NCI-H1092 (cell line): Measurements from ENCODE around the gene CUBN.

Source experiments
- DNase-seq: peaks from one replicate; lab custom pipeline; 2025; lab: John Stamatoyannopoulos, UW

The CUBN gene

GRCh38 chr10:16989826-16990293 is 139.8 kb downstream of the CUBN start:
- no peak for DNase-seq

GRCh38 chr10:16988900-16989299 is 140.7 kb downstream of the CUBN start:
- DNase-seq = no peak

GRCh38 chr10:16987976-16988610 is 141.5 kb downstream of the CUBN start:
- DNase-seq = no peak

- no peak for DNase-seq
These were observed 142.4 kb downstream of the CUBN start for GRCh38 chr10:16987206-16987621.

GRCh38 chr10:16986406-16987205 is 143.0 kb downstream of the CUBN start:
- DNase-seq = no peak

- DNase-seq = no peak
These were observed 143.6 kb downstream of the CUBN start for GRCh38 chr10:16986082-16986405.

- DNase-seq = no peak
These were observed 145.4 kb downstream of the CUBN start for GRCh38 chr10:16984242-16984641.

GRCh38 chr10:16976803-16977202 is 152.8 kb downstream of the CUBN start:
- no peak for DNase-seq

GRCh38 chr10:16975188-16975587 is 154.4 kb downstream of the CUBN start:
- DNase-seq = no peak

GRCh38 chr10:16968416-16969041 is 161.1 kb downstream of the CUBN start:
- no peak for DNase-seq

GRCh38 chr10:16967866-16968415 is 161.7 kb downstream of the CUBN start:
- no peak for DNase-seq

- no peak for DNase-seq
These were observed 162.4 kb downstream of the CUBN start for GRCh38 chr10:16966991-16967865.

- DNase-seq = no peak
These were observed 163.7 kb downstream of the CUBN start for GRCh38 chr10:16965740-16966447.

GRCh38 chr10:16965344-16965616 is 164.3 kb downstream of the CUBN start:
- no peak for DNase-seq

GRCh38 chr10:16964576-16965343 is 164.9 kb downstream of the CUBN start:
- DNase-seq = no peak

- DNase-seq = no peak
These were observed 169.1 kb downstream of the CUBN start for GRCh38 chr10:16960551-16960950.

GRCh38 chr10:16957038-16957437 is 172.6 kb downstream of the CUBN start:
- no peak for DNase-seq

GRCh38 chr10:16954280-16955030 is 175.2 kb downstream of the CUBN start:
- DNase-seq = no peak

GRCh38 chr10:16953270-16953669 is 176.3 kb downstream of the CUBN start:
- no peak for DNase-seq

- DNase-seq = no peak
These were observed 177.0 kb downstream of the CUBN start for GRCh38 chr10:16952610-16953009.
